GM12801 (cell line): ENCODE measurements around the gene CCDC194.

ENCODE experiments used
- CTCF ChIP-seq: IDR thresholded peaks from one replicate; pipeline ENCODE4 v1.5.1; 2011; ENCODE audit warnings: control low read depth; ENCODE audit not compliant: insufficient read length; ENCODE audit errors: extremely low read depth

The CCDC194 gene

GRCh38 chr19:17404621-17405249 is 10.7 kb upstream of the CCDC194 start:
- no peak for TF ChIP-seq CTCF

- TF ChIP-seq CTCF: no peak
Observed at GRCh38 chr19:17404015-17404414, 10.0 kb upstream of the CCDC194 start.

GRCh38 chr19:17402982-17403855 is 9.2 kb upstream of the CCDC194 start:
- TF ChIP-seq CTCF: no peak

- no peak for TF ChIP-seq CTCF
Observed at GRCh38 chr19:17401628-17402027, 7.6 kb upstream of the CCDC194 start.

GRCh38 chr19:17398902-17399527 is 5.0 kb upstream of the CCDC194 start:
- no peak for TF ChIP-seq CTCF

- no peak for TF ChIP-seq CTCF
Observed at GRCh38 chr19:17394891-17395415, 957 bp upstream of the CCDC194 start.

- no peak for TF ChIP-seq CTCF
Observed at GRCh38 chr19:17393002-17393401, 994 bp downstream of the CCDC194 start.
